ENCODE results near the gene DPYD.

The DPYD gene

GRCh38 chr1:97451046-97451826 is 469.6 kb downstream of the DPYD start:
- intact Hi-C loops (cut with DNase I; ENCODE audit: low total_unique reads), result no loop called here
- TF ChIP-seq CTCF (IDR thresholded peaks at IDR 0.05), result no peak
- H3K9me3 ChIP-seq, result no peaks in the 10 kb centered on the region
- peaks cover 0 to 5% (median 0%) of the 10 kb centered on the region in 3 donors for H3K36me3 ChIP-seq
- no peak overlapping the region for H3K27ac ChIP-seq
- H3K27me3 ChIP-seq, result no peaks in the 10 kb centered on the region
- no peaks in the 10 kb centered on the region for H3K4me1 ChIP-seq
- DNase-seq, result no peak
- no peak overlapping the region for H3K4me3 ChIP-seq

- Histone ChIP-seq H3K4me3 (no peak overlapping the region), H3K4me1 (no peaks in the 10 kb centered on the region), H3K9me3 (no peaks in the 10 kb centered on the region), H3K27me3 (no peaks in the 10 kb centered on the region), H3K36me3 (no peaks in the 10 kb centered on the region), H3K27ac (no peak overlapping the region)
- no peak for TF ChIP-seq CTCF (IDR thresholded peaks at IDR 0.05)
- DNase-seq, result no peak
- intact Hi-C loops (cut with DNase I; ENCODE audit: low total_unique reads), result no loop called here
These were observed 478.9 kb downstream of the DPYD start for GRCh38 chr1:97441966-97442365.

GRCh38 chr1:97433824-97434177 is 487.0 kb downstream of the DPYD start:
- intact Hi-C loops (cut with DNase I; ENCODE audit: low total_unique reads), result no loop called here
- TF ChIP-seq CTCF (IDR thresholded peaks at IDR 0.05), result no peak

GRCh38 chr1:97433094-97433823 is 487.6 kb downstream of the DPYD start:
- DNase-seq, result no peak
- H3K27ac ChIP-seq, result no peak overlapping the region
- no peaks in the 10 kb centered on the region for H3K36me3 ChIP-seq
- no peaks in the 10 kb centered on the region for H3K4me1 ChIP-seq
- intact Hi-C loops (cut with DNase I; ENCODE audit: low total_unique reads), result no loop called here
- TF ChIP-seq CTCF (IDR thresholded peaks at IDR 0.05), result no peak
- H3K4me3 ChIP-seq, result no peak overlapping the region
- H3K27me3 ChIP-seq, result no peaks in the 10 kb centered on the region
- no peaks in the 10 kb centered on the region for H3K9me3 ChIP-seq

More at GRCh38 chr1:97433824-97434177, 487.0 kb downstream of the DPYD start:
- DNase-seq, result no peak
- no peaks in the 10 kb centered on the region for H3K4me1 ChIP-seq
- H3K27ac ChIP-seq, result no peak overlapping the region
- H3K27me3 ChIP-seq, result no peaks in the 10 kb centered on the region
- H3K36me3 ChIP-seq, result no peaks in the 10 kb centered on the region
- no peak overlapping the region for H3K4me3 ChIP-seq
- H3K9me3 ChIP-seq, result no peaks in the 10 kb centered on the region

GRCh38 chr1:97427371-97427770 is 493.5 kb downstream of the DPYD start:
- intact Hi-C loops (cut with DNase I; ENCODE audit: low total_unique reads), result no loop called here
- no peaks in the 10 kb centered on the region for H3K9me3 ChIP-seq
- no peaks in the 10 kb centered on the region for H3K27me3 ChIP-seq
- TF ChIP-seq CTCF (IDR thresholded peaks at IDR 0.05), result no peak
- no peak overlapping the region for H3K27ac ChIP-seq
- no peaks in the 10 kb centered on the region for H3K36me3 ChIP-seq
- no peak overlapping the region for H3K4me3 ChIP-seq
- no peaks in the 10 kb centered on the region for H3K4me1 ChIP-seq
- no peak for DNase-seq
